GM19324 (cell line): Measurements from ENCODE around the gene DNAJC21.
A peak's percentile ranks its signal among the peaks of the same experiment; 100 is the strongest.

Experiments used
- ATAC-seq: cut with Tn5 transposase; IDR thresholded peaks from one replicate; pipeline ENCODE4 v1.9.1; 2021; ENCODE audit warnings: mild to moderate bottlenecking, moderate library complexity; ENCODE audit not compliant: unreplicated experiment, low FRiP score

The DNAJC21 gene

GRCh38 chr5:34976347-34976746, 47.0 kb downstream of the DNAJC21 start:
- no peak for ATAC-seq

GRCh38 chr5:34977934-34978613, 48.7 kb downstream of the DNAJC21 start:
- peak; percentile 87 for ATAC-seq

GRCh38 chr5:34978681-34979080, 49.3 kb downstream of the DNAJC21 start:
- peak; percentile 38 for ATAC-seq

GRCh38 chr5:34982823-34983222, 53.5 kb downstream of the DNAJC21 start:
- no peak for ATAC-seq

- no peak for ATAC-seq
These were observed 57.6 kb downstream of the DNAJC21 start for GRCh38 chr5:34986965-34987364.

- no peak for ATAC-seq
These were observed 62.3 kb downstream of the DNAJC21 start for GRCh38 chr5:34991486-34992238.

GRCh38 chr5:34993951-34994350, 64.6 kb downstream of the DNAJC21 start:
- no peak for ATAC-seq

- no peak for ATAC-seq
These were observed 66.9 kb downstream of the DNAJC21 start for GRCh38 chr5:34996261-34996660.

GRCh38 chr5:34998058-34998789, 68.9 kb downstream of the DNAJC21 start:
- ATAC-seq = no peak

- ATAC-seq = no peak
These were observed 72.5 kb downstream of the DNAJC21 start for GRCh38 chr5:35001842-35002241.

GRCh38 chr5:35002459-35002858, 73.1 kb downstream of the DNAJC21 start:
- no peak for ATAC-seq

- peak; percentile 68 for ATAC-seq
These were observed 73.9 kb downstream of the DNAJC21 start for GRCh38 chr5:35003018-35003957.

GRCh38 chr5:35004200-35004599, 74.8 kb downstream of the DNAJC21 start:
- no peak for ATAC-seq

- no peak for ATAC-seq
These were observed 75.4 kb downstream of the DNAJC21 start for GRCh38 chr5:35004771-35005170.
